ENCODE measurements around the gene INPP5F.
"Not testable (repeated sequence)": the region's sequence is repeated elsewhere in the genome, so short reads cannot be mapped to it uniquely, and the experiment has no call there.

INPP5F gene

DNA sequence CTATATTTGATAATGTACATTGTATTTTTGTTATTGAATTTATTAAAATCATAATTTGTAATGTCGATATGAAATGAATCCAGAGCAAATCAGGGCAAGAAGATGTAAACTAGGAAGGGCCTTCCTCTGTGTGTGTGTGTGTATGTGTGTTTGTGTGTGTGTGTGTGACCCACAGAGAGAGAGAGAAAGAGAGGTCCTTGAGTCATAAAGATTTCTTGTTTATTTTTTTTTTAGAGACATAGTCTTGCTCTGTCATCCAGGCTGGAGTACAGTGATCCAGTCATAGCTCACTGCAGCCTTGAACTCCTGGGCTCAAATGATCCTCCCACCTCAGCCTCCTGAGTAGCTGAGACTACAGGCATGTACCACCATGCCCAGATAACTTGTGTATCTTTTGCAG is 50.7 kb downstream of the INPP5F start:
- no peak for DNase-seq (ENCODE audit: low read depth)

DNA sequence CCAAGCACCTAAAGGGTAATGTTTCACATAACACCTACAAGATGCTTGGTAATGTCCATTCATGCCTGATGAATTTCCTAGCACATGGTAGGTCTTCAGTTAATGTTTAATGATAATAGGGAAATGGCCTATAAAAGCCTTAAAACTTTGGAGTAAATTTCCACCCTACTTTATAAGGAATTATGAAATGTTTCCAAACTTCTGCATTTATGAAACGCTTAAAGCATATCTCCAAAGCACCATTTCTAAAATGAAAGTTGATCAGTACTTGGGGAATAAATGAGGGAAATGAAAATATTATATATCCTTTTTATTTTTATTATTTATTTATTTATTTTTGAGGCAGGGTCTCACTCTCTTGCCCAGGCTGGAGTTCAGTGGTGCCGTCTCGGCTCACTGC is 51.8 kb downstream of the INPP5F start:
- no peak for DNase-seq (ENCODE audit: low read depth)

- DNase-seq (ENCODE audit: low read depth), result no peak
These were observed 53.1 kb downstream of the INPP5F start for GRCh38 chr10:119778776-119779445.

DNA sequence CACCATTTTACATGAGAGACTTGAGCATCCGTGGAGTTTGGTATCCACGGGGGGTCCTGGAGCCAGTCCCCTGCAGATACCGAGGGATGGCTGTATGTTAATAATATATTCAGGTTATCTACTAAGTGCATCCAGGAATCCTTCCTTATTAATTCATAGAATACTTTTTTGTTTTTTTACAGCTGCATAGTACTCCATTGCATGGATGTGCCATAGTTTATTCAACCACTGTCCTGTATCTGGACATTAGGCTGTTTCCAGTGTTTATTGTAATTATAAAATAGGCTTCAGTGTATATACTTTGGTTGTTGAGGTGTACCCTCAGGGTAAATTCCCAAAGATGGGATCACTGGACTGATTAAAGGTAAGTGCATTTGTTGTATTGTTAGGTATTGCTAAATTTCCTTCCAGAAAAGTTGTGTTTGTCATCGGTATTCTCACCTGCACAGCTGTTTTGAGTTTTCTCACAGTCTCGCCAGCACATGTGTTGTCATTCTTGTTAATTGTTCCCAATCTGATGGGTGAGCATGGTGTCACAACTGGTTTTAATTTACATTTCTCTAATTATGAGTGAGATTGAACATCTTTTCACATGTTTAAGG is 55.1 kb downstream of the INPP5F start:
- DNase-seq (ENCODE audit: low read depth), result no peak

- DNase-seq (ENCODE audit: low read depth), result no peak
These were observed 55.6 kb downstream of the INPP5F start for GRCh38 chr10:119781498-119781897.

DNA sequence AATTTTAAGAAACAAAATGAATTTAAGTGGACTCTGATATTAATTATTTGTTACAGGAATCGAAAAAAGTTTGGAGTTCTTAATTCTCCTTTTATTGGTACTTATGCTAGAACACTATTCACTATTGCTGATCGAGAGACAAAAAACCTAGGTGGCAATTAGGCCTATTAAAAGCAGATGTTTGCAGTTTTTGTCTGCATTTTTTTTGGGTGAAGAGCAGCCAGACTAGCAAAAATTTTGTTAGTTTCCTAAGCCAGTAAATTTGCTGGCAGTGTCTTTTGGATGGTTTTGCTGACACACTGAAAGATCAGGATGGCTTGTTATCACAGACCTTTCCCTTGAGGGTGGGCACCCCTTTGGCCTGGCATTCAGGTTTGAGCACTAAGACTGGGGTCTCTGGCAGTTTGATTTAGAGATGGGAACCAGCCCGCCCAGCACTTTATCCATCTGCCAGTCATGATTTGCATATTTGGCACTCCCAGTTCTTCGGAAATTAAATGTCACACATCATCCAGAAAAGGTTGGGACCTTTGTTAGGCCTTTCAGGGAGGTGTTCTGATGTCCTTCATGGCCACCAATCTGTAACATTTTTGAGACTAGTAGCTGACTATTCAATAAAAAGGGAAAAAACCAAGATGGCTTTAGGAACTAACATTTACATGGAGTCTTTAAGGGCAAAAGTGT is 57.3 kb downstream of the INPP5F start:
- no peak for DNase-seq (ENCODE audit: low read depth)

GRCh38 chr10:119783665-119784027 is 57.8 kb downstream of the INPP5F start:
- no peak for DNase-seq (ENCODE audit: low read depth)

GRCh38 chr10:119784340-119785067 is 58.7 kb downstream of the INPP5F start:
- DNase-seq (ENCODE audit: low read depth), result no peak

DNA sequence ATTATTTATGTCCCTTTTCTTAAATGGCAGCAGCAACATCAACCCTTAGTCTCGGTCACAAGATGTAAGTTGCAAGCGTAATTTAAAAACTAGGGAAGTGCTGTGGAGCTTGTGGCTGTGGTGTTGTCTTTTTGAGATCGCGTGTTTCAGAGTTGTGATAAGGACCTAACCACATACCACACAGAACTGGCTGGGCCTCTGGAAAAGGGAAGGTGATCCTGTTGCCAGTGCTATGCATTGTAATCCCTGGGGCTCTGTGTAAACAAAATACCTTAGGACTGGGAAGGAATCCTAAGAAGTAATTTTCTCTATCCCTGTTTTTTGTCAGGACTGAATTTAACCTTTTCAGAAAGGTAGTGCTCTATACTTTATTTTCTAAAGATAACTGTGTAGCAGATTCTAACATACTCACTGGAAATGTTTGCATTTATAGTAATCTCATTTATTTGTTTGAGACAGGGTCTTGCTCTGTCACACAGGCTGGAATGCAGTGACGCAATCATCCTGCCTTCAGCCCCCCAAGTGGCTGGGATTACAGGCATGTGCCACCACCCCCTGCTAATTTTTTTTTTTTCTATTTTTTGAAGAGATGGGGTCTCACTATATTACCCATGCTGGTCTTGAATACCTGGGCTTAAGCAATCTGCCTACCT is 60.4 kb downstream of the INPP5F start:
- no peak for DNase-seq (ENCODE audit: low read depth)

DNA sequence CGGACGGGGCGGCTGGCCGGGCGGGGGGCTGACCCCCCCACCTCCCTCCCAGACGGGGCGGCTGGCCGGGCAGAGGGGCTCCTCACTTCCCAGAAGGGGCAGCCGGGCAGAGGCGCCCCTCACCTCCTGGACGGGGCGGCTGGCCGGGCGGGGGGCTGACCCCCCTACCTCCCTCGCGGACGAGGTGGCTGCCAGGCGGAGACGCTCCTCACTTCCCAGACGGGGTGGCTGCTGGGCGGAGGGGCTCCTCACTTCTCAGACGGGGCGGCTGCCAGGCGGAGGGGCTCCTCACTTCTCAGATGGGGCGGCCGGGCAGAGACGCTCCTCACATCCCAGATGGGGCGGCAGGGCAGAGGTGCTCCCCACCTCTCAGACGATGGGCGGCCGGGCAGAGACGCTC is 69.3 kb downstream of the INPP5F start:
- not testable (repeated sequence) for DNase-seq (ENCODE audit: low read depth)

DNA sequence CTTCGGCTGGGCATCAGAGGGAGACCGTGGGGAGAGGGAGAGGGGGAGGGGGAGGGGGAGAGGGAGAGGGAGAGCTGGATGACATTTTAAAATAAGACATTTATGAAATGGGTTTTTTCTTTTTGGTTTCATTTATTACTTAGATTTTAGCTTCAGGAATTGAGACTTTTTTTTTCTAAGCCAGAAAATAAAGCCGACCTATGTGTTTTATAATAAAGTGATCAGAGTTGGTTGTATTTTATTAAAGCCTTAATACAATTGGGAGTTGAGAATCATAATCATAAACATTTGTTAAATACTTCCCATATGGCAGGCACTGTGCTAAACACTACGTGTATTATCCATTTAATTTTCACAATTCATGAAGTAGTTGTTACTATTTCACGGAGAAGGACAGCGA is 70.2 kb downstream of the INPP5F start:
- no peak for DNase-seq (ENCODE audit: low read depth)

- no peak for DNase-seq (ENCODE audit: low read depth)
These were observed 75.3 kb downstream of the INPP5F start for GRCh38 chr10:119801176-119801575.

GRCh38 chr10:119801998-119802538 is 76.2 kb downstream of the INPP5F start:
- no peak for DNase-seq (ENCODE audit: low read depth)

- no peak for DNase-seq (ENCODE audit: low read depth)
These were observed 77.4 kb downstream of the INPP5F start for GRCh38 chr10:119803264-119803663.

GRCh38 chr10:119805702-119806230 is 79.9 kb downstream of the INPP5F start:
- no peak for DNase-seq (ENCODE audit: low read depth)

DNA sequence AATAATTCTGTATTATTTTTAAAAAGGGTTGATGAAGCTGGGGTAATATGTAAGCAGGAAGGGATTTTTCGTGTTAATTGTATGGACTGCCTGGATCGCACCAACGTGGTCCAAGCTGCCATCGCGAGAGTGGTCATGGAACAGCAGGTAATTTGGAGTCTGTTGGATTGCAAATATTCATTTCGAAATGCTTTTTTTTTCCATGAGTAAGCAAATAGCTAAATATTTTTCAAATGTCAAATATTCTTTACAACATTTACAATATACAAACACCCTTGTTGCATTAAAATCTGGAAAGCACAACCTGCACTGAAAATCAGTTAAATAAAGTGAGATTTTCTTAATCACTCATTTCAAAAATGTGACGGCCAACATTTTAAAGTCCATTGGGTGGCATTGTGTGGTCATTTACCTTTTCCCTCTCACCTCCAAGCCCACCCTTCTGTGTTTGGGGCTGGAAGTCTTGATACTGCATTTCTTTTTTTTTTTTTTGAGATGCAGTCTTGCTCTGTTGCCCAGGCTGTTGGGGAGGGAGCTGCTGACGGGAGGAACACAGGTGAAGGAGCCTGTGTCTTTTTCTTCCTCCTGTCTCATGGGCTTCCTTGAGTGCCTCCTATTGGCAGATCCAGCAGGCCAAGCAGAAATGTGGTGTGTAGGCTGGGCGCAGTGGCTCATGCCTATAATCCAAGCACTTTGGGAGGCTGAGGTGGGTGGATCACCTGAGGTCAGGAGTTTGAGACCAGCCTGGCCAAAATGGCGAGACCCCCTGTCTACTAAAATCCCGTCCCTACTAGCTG is 80.7 kb downstream of the INPP5F start:
- DNase-seq (ENCODE audit: low read depth), result no peak

GRCh38 chr10:119807960-119808697 is 82.3 kb downstream of the INPP5F start:
- no peak for DNase-seq (ENCODE audit: low read depth)

GRCh38 chr10:119811122-119811521 is 85.3 kb downstream of the INPP5F start:
- DNase-seq (ENCODE audit: low read depth), result no peak

- DNase-seq (ENCODE audit: low read depth), result no peak
These were observed 86.8 kb downstream of the INPP5F start for GRCh38 chr10:119812684-119813083.

- no peak for DNase-seq (ENCODE audit: low read depth)
These were observed 89.8 kb downstream of the INPP5F start for GRCh38 chr10:119815671-119816070.
